Lower lobe of right lung (tissue), 2 donors: Measurements from ENCODE around the gene COG4. TPM values are rescaled to one million over a fixed set of nuclear protein-coding genes. Genes with fewer than 3 reads are reported as not detected.
"Not testable (repeated sequence)": the region's sequence is repeated elsewhere in the genome, so short reads cannot be mapped to it uniquely, and the experiment has no call there.

ENCODE experiments used
- ATAC-seq, 2 donors: fragments of 200-7000 bp; cut with Tn5 transposase; one replicate each; pipeline ENCODE4 v1.9.1; 2020 to 2022; ENCODE audit warnings: mild to moderate bottlenecking in 2 of 2, moderate library complexity in 2 of 2
- DNase-seq: peaks from one replicate; pipeline ENCODE4 v3.0.0-alpha.2; 2020
- H3K27ac ChIP-seq: fragments of 200-600 bp; one replicate; pipeline ENCODE4 v1.8.0; 2022
- H3K27me3 ChIP-seq: fragments of 200-600 bp; one replicate; pipeline ENCODE4 v1.8.0; 2022; ENCODE audit warnings: low read depth
- H3K36me3 ChIP-seq: fragments of 200-600 bp; one replicate; pipeline ENCODE4 v1.8.0; 2022; ENCODE audit warnings: mild to moderate bottlenecking
- H3K4me1 ChIP-seq: fragments of 200-600 bp; one replicate; pipeline ENCODE4 v1.8.0; 2022
- H3K4me3 ChIP-seq: fragments of 200-600 bp; one replicate; pipeline ENCODE4 v1.8.0; 2022; ENCODE audit warnings: mild to moderate bottlenecking
- H3K9me3 ChIP-seq: fragments of 200-600 bp; one replicate; pipeline ENCODE4 v1.8.0; 2022
- CTCF ChIP-seq: fragments of 200-600 bp; IDR thresholded peaks from one replicate; pipeline ENCODE4 v1.8.0; 2022; ENCODE audit warnings: antibody characterized with exemption, mild to moderate bottlenecking
- intact Hi-C: fragments of 100-400 bp; cut with DNase I; formaldehyde crosslinking; loops from one replicate; pipeline ENCODE4 v1.11.0; 2022
- total RNA-seq: library from RNA; stranded (reverse); fragmentation: NEBNext Ultra II Directional; extraction: Animal tissue kit (Norgen Biotek cat#: 25700); gene quantifications from one replicate; pipeline ENCODE4 v1.2.1, GENCODE V29; 2021
- donor health status: DM: no; HTN: yes; CAD: no; lungs with severe emphysema.

COG4 gene
- total RNA-seq, 1 donor from 2014 or later, result 62.0 TPM

- Histone ChIP-seq H3K36me3 (no peaks in the 10 kb centered on the region), H3K4me3 (peak overlapping the region; percentile 92), H3K4me1 (peaks cover 13% of the 10 kb centered on the region), H3K27me3 (peaks cover 3% of the 10 kb centered on the region), H3K9me3 (no peaks in the 10 kb centered on the region), H3K27ac (peak overlapping the region; percentile 97)
- DNase-seq (no peak), ATAC-seq (peak in 1 of 2 donors; percentile 49)
- intact Hi-C loops, result no loop called here
- TF ChIP-seq CTCF, result no peak
These were observed 69.5 kb downstream of the COG4 start for GRCh38 chr16:70453892-70454221.

GRCh38 chr16:70453117-70453891, 70.0 kb downstream of the COG4 start:
- Histone ChIP-seq H3K36me3 (no peaks in the 10 kb centered on the region), H3K4me3 (peak overlapping the region; percentile 92), H3K27me3 (peaks cover 3% of the 10 kb centered on the region), H3K9me3 (no peaks in the 10 kb centered on the region), H3K4me1 (peaks cover 13% of the 10 kb centered on the region), H3K27ac (peak overlapping the region; percentile 97)
- intact Hi-C loops, result no loop called here
- ATAC-seq, result no peak
- DNase-seq, result no peak
- TF ChIP-seq CTCF, result no peak

- H3K27ac ChIP-seq, H3K9me3 ChIP-seq, H3K36me3 ChIP-seq, intact Hi-C loops, H3K27me3 ChIP-seq, DNase-seq, ATAC-seq: not testable (repeated sequence)
- Histone ChIP-seq H3K4me3 (peak overlapping the region; percentile 7), H3K4me1 (peaks cover 11% of the 10 kb centered on the region)
These were observed 72.4 kb downstream of the COG4 start for GRCh38 chr16:70451004-70451340.

GRCh38 chr16:70450142-70451003, 73.0 kb downstream of the COG4 start:
- H3K9me3 ChIP-seq, H3K4me1 ChIP-seq, intact Hi-C loops, ATAC-seq, DNase-seq, H3K27ac ChIP-seq, H3K36me3 ChIP-seq, H3K27me3 ChIP-seq: not testable (repeated sequence)
- H3K4me3 ChIP-seq, result peak overlapping the region; percentile 7

GRCh38 chr16:70448075-70448474, 75.3 kb downstream of the COG4 start:
- no peaks in the 10 kb centered on the region for H3K4me1 ChIP-seq
- ATAC-seq (no peak), DNase-seq (no peak)
- no peaks in the 10 kb centered on the region for H3K36me3 ChIP-seq
- no peak overlapping the region for H3K4me3 ChIP-seq
- no peaks in the 10 kb centered on the region for H3K9me3 ChIP-seq
- intact Hi-C loops, result no loop called here
- TF ChIP-seq CTCF, result no peak
- H3K27ac ChIP-seq, result no peak overlapping the region
- peaks cover 3% of the 10 kb centered on the region for H3K27me3 ChIP-seq

GRCh38 chr16:70444249-70445063, 78.9 kb downstream of the COG4 start:
- Histone ChIP-seq H3K27ac (no peak overlapping the region), H3K27me3 (no peaks in the 10 kb centered on the region), H3K9me3 (no peaks in the 10 kb centered on the region), H3K4me1 (peaks cover 6% of the 10 kb centered on the region), H3K4me3 (no peak overlapping the region), H3K36me3 (no peaks in the 10 kb centered on the region)
- no peak for ATAC-seq
- TF ChIP-seq CTCF, result no peak
- intact Hi-C loops, result no loop called here
- DNase-seq, result no peak
